ENCODE results near the gene CTBP2.
A peak's percentile ranks its signal among the peaks of the same experiment; 100 is the strongest.
"Not testable (repeated sequence)": the region's sequence is repeated elsewhere in the genome, so short reads cannot be mapped to it uniquely, and the experiment has no call there.

CTBP2 gene

GRCh38 chr10:125186431-125187170 lies 26.2 kb upstream of the CTBP2 start:
- no peak for DNase-seq (ENCODE audit: low read depth)

- DNase-seq (ENCODE audit: low read depth): not testable (repeated sequence)
These were observed 18.7 kb upstream of the CTBP2 start for GRCh38 chr10:125179107-125179506.

GRCh38 chr10:125177641-125178640 lies 17.6 kb upstream of the CTBP2 start:
- no peak for DNase-seq (ENCODE audit: low read depth)

GRCh38 chr10:125175807-125176206 lies 15.4 kb upstream of the CTBP2 start:
- no peak for DNase-seq (ENCODE audit: low read depth)

- DNase-seq (ENCODE audit: low read depth): no peak
These were observed 14.0 kb upstream of the CTBP2 start for GRCh38 chr10:125174360-125174759.

- DNase-seq (ENCODE audit: low read depth): no peak
These were observed 12.3 kb upstream of the CTBP2 start for GRCh38 chr10:125172694-125173093.

- no peak for DNase-seq (ENCODE audit: low read depth)
These were observed 11.3 kb upstream of the CTBP2 start for GRCh38 chr10:125171402-125172306.

GRCh38 chr10:125169915-125170314 lies 9.6 kb upstream of the CTBP2 start:
- DNase-seq (ENCODE audit: low read depth): no peak

- DNase-seq (ENCODE audit: low read depth): no peak
These were observed 8.9 kb upstream of the CTBP2 start for GRCh38 chr10:125169279-125169678.

GRCh38 chr10:125166658-125167057 lies 6.3 kb upstream of the CTBP2 start:
- DNase-seq (ENCODE audit: low read depth): no peak

- no peak for DNase-seq (ENCODE audit: low read depth)
These were observed 5.5 kb upstream of the CTBP2 start for GRCh38 chr10:125165584-125166573.

- no peak for DNase-seq (ENCODE audit: low read depth)
These were observed 4.1 kb upstream of the CTBP2 start for GRCh38 chr10:125164421-125164820.

GRCh38 chr10:125163803-125164202 lies 3.4 kb upstream of the CTBP2 start:
- no peak for DNase-seq (ENCODE audit: low read depth)

- not testable (repeated sequence) for DNase-seq (ENCODE audit: low read depth)
These were observed 2.9 kb upstream of the CTBP2 start for GRCh38 chr10:125163312-125163711.

GRCh38 chr10:125162120-125162931 lies 2.0 kb upstream of the CTBP2 start:
- no peak for DNase-seq (ENCODE audit: low read depth)

GRCh38 chr10:125161707-125162119 lies 1.4 kb upstream of the CTBP2 start:
- no peak for DNase-seq (ENCODE audit: low read depth)

GRCh38 chr10:125160856-125161706 lies 718 bp upstream of the CTBP2 start:
- DNase-seq (ENCODE audit: low read depth): peak; percentile 60

- DNase-seq (ENCODE audit: low read depth): no peak
These were observed 854 bp downstream of the CTBP2 start for GRCh38 chr10:125159486-125159931.
